ENCODE results near the gene SFI1. TPM values are rescaled to one million over a fixed set of nuclear protein-coding genes. Genes with fewer than 3 reads are reported as not detected.

The SFI1 gene
- total and polyA plus RNA-seq, 2 of the 4 experiments (the other 2 are of a cell fraction) = 9.9 to 12.0 TPM

GRCh38 chr22:31619611-31620300, 123.4 kb downstream of the SFI1 start:
- H3K56ac ChIP-seq (ENCODE audit: extremely low read depth, insufficient read depth, low read length) = no peak overlapping the region
- no peak overlapping the region for H2BK5ac ChIP-seq (ENCODE audit: low read depth, low read length, poor library complexity, severe bottlenecking)
- no peak overlapping the region for H2AFZ ChIP-seq (replicated peaks; ENCODE audit: low read length, poor library complexity)
- H3K36me3 ChIP-seq (ENCODE audit: control insufficient read depth, insufficient read depth, low read length) = peaks cover 57% of the 10 kb centered on the region
- dilution Hi-C loops (cut with HindIII; ENCODE audit: low sequenced_read_pairs, unreplicated experiment) = no loop called here
- no peak overlapping the region for H3K9ac ChIP-seq (ENCODE audit: low read depth, low read length)
- H3K27ac ChIP-seq (ENCODE audit: insufficient read depth, low read length) = no peak overlapping the region
- peaks cover 7% of the 10 kb centered on the region; the same call in 1 of the 2 replicates for H3K9me1 ChIP-seq (ENCODE audit: insufficient read depth, low read length)
- CTCF ChIA-PET = no interaction called here
- H3K9me3 ChIP-seq (ENCODE audit: control insufficient read depth, insufficient read depth, low read length) = no peaks in the 10 kb centered on the region
- H3K23ac ChIP-seq (ENCODE audit: low read depth, low read length) = no peak overlapping the region
- H2AK9ac ChIP-seq (replicated peaks; ENCODE audit: low read depth, low read length, poor library complexity) = peak overlapping the region; percentile 18
- no peak overlapping the region for H3K4me2 ChIP-seq (ENCODE audit: low read depth, low read length)
- BruUV-seq (replicated peaks) = no TSS peak
- H3K4me3 ChIP-seq (ENCODE audit: insufficient read depth, low read depth, low read length) = no peak overlapping the region
- H3K18ac ChIP-seq (ENCODE audit: low read depth, low read length) = no peak overlapping the region
- POLR2A ChIA-PET (ENCODE audit: unreplicated experiment) = no interaction called here
- peaks cover 62% of the 10 kb centered on the region for H4K20me1 ChIP-seq (ENCODE audit: insufficient read depth, low read length)
- no peak overlapping the region for H2BK120ac ChIP-seq (ENCODE audit: low read depth, low read length)
- ATAC-seq (ENCODE audit: low read depth) = no peak
- no peak overlapping the region for H4K5ac ChIP-seq (ENCODE audit: low read depth, low read length)
- H4K91ac ChIP-seq (ENCODE audit: insufficient read depth, low read depth, low read length) = no peak overlapping the region
- no peak overlapping the region for H2BK20ac ChIP-seq (ENCODE audit: low read depth, low read length)
- 97% methylated on average over 5 of the region's 14 CpGs; no CpG with 5 or more reads in 1 of the 2 experiments for WGBS, 2 experiments (ENCODE audit: extremely low coverage in 2 of 2, insufficient read length in 1 of 2)
- H3K4me1 ChIP-seq (ENCODE audit: control insufficient read depth, insufficient read depth, low read length) = peaks cover 2% of the 10 kb centered on the region; the same call in 1 of the 2 replicates
- intact Hi-C loops (cut with micrococcal nuclease) = no loop called here
- H3K27me3 ChIP-seq (ENCODE audit: control insufficient read depth, insufficient read depth, low read length) = no peaks in the 10 kb centered on the region
- H2AK5ac ChIP-seq (ENCODE audit: low read depth, low read length) = no peak overlapping the region
- in situ Hi-C loops (cut with MboI; ENCODE audit: low sequenced_read_pairs) = no loop called here
- H3K14ac ChIP-seq (replicated peaks; ENCODE audit: low read depth, low read length) = no peak overlapping the region
- no peak for TF ChIP-seq RFX5 (IDR thresholded peaks at IDR 0.05; ENCODE audit: low read depth, low read length)
- TF ChIP-seq BHLHE40 (IDR thresholded peaks at IDR 0.05; ENCODE audit: low read depth, low read length) = no peak
- TF ChIP-seq RCOR1 (IDR thresholded peaks at IDR 0.05; ENCODE audit: insufficient replicate concordance, low read length) = no peak
- no peak for TF ChIP-seq FOS (IDR thresholded peaks at IDR 0.05; ENCODE audit: low read depth, low read length)
- TF ChIP-seq NFE2L2 (IDR thresholded peaks at IDR 0.05; ENCODE audit: low read depth, low read length) = no peak
- no peak for TF ChIP-seq MAFK (IDR thresholded peaks at IDR 0.05; ENCODE audit: low read depth, low read length)
- no peak for TF ChIP-seq CEBPB (IDR thresholded peaks at IDR 0.05; ENCODE audit: low read depth, low read length)
- TF ChIP-seq RAD21 (IDR thresholded peaks at IDR 0.05; ENCODE audit: low read length) = no peak
- TF ChIP-seq MAZ (IDR thresholded peaks at IDR 0.05; ENCODE audit: borderline replicate concordance, low read depth, low read length) = no peak
- no peak for TF ChIP-seq SMC3 (IDR thresholded peaks at IDR 0.05; ENCODE audit: low read depth, low read length)
- TF ChIP-seq POLR2A (IDR thresholded peaks at IDR 0.05; ENCODE audit: low read depth, low read length) = no peak
- TF ChIP-seq, protein P1, sequence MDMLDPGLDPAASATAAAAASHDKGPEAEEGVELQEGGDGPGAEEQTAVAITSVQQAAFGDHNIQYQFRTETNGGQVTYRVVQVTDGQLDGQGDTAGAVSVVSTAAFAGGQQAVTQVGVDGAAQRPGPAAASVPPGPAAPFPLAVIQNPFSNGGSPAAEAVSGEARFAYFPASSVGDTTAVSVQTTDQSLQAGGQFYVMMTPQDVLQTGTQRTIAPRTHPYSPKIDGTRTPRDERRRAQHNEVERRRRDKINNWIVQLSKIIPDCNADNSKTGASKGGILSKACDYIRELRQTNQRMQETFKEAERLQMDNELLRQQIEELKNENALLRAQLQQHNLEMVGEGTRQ (IDR thresholded peaks at IDR 0.05; ENCODE audit: low read depth, low read length) = no peak
- TF ChIP-seq MXI1 (IDR thresholded peaks at IDR 0.05; ENCODE audit: borderline replicate concordance, low read depth, low read length) = no peak
- TF ChIP-seq, protein P2, sequence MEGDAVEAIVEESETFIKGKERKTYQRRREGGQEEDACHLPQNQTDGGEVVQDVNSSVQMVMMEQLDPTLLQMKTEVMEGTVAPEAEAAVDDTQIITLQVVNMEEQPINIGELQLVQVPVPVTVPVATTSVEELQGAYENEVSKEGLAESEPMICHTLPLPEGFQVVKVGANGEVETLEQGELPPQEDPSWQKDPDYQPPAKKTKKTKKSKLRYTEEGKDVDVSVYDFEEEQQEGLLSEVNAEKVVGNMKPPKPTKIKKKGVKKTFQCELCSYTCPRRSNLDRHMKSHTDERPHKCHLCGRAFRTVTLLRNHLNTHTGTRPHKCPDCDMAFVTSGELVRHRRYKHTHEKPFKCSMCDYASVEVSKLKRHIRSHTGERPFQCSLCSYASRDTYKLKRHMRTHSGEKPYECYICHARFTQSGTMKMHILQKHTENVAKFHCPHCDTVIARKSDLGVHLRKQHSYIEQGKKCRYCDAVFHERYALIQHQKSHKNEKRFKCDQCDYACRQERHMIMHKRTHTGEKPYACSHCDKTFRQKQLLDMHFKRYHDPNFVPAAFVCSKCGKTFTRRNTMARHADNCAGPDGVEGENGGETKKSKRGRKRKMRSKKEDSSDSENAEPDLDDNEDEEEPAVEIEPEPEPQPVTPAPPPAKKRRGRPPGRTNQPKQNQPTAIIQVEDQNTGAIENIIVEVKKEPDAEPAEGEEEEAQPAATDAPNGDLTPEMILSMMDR (conservative IDR thresholded peaks at IDR 0.05; ENCODE audit: low read depth, low read length) = no peak
- TF ChIP-seq ELK1 (IDR thresholded peaks at IDR 0.05; ENCODE audit: borderline replicate concordance, low read depth, low read length) = no peak
- no peak for TF ChIP-seq CHD1 (IDR thresholded peaks at IDR 0.05; ENCODE audit: low read depth, low read length)
- no peak overlapping the region for H2BK15ac ChIP-seq (ENCODE audit: low read depth, low read length)
- DNase-seq = no peak
- no peak overlapping the region for H3K4ac ChIP-seq (ENCODE audit: low read depth, low read length)
- H3K79me1 ChIP-seq (ENCODE audit: low read depth in 1 of 2, low read length in 2 of 2) = peaks cover 14 to 50% of the 10 kb centered on the region in 2 experiments
- H4K8ac ChIP-seq (ENCODE audit: low read depth in 2 of 2, low read length in 2 of 2) = no peak overlapping the region

Measured in IMR-90 (cell line).